ENCODE results near the gene TENM3. TPM values are rescaled to one million over a fixed set of nuclear protein-coding genes. Genes with fewer than 3 reads are reported as not detected.

TENM3 gene
- total and polyA plus RNA-seq, 3 donors from 2014 or later, result 10.9 to 42.7 (median 42.2) TPM

DNA sequence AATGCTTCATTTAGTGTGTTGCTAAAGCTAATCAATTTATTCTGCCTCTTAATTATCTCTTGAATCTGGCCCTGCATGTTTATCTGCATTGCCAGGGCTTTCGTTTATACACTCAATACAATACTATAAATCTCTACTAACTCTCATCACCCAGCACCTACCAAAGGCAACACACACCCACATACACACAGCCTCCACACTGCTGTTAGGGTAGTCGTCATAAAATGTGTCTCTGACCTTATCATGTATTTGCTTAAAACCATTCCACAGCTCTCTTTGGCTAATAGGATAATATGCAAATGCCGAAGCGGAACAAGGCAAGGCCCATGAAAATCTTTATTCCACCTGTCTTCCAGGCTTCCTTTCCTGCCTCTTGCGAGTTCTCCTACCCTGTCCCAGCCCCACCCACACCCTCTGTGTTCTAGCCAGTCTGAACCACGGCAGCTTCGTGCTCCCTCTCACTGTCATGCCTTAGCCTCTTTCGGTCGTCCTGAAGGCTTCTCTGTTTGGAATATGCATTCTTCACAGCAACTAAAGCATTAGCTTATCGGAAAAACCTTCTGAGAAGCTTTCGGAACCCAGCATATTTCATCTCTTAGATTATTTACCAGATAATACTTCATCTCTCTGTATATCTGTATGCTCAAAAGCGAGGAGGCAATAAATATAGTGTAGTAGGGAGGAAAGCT is 333.5 kb downstream of the TENM3 start:
- Histone ChIP-seq H3K9me3 (no peaks in the 10 kb centered on the region), H3K4me3 (no peak overlapping the region), H3K27ac (no peak overlapping the region), H3K4me1 (no peaks in the 10 kb centered on the region), H3K27me3 (no peaks in the 10 kb centered on the region), H3K36me3 (ENCODE audit: low read depth, missing control alignments) (no peaks in the 10 kb centered on the region)
- no peak for DNase-seq
- WGBS, 2 donors, result 79 to 80% methylated on average over 12 of the region's 12 CpGs
- intact Hi-C loops (cut with DNase I; ENCODE audit: low total_unique reads), result no loop called here
- no peak for TF ChIP-seq POLR2A (IDR thresholded peaks at IDR 0.05)
- TF ChIP-seq, protein P1, sequence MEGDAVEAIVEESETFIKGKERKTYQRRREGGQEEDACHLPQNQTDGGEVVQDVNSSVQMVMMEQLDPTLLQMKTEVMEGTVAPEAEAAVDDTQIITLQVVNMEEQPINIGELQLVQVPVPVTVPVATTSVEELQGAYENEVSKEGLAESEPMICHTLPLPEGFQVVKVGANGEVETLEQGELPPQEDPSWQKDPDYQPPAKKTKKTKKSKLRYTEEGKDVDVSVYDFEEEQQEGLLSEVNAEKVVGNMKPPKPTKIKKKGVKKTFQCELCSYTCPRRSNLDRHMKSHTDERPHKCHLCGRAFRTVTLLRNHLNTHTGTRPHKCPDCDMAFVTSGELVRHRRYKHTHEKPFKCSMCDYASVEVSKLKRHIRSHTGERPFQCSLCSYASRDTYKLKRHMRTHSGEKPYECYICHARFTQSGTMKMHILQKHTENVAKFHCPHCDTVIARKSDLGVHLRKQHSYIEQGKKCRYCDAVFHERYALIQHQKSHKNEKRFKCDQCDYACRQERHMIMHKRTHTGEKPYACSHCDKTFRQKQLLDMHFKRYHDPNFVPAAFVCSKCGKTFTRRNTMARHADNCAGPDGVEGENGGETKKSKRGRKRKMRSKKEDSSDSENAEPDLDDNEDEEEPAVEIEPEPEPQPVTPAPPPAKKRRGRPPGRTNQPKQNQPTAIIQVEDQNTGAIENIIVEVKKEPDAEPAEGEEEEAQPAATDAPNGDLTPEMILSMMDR (IDR thresholded peaks at IDR 0.05), result no peak

DNA sequence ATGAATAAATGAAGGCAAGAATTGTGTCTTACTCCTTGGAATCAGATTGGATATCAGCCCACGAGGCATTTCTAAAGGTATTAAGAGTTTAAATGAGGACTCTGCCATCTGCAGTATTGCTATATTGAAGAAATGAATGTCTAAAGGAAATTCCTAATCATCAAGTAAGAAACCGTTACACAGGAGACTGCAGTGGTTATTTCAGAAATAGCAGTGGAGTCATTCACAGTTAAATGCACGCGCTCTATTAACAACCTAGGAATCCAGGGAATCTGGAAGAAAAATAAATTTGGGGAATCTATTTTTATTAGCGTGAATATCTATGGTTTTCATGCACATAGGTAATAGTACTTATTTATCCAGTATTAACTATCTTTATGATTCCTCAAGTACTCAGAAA is 334.2 kb downstream of the TENM3 start:
- TF ChIP-seq, protein P1 (IDR thresholded peaks at IDR 0.05), result no peak
- no peak for TF ChIP-seq POLR2A (IDR thresholded peaks at IDR 0.05)
- DNase-seq, result no peak
- Histone ChIP-seq H3K4me3 (no peak overlapping the region), H3K4me1 (no peaks in the 10 kb centered on the region), H3K27me3 (no peaks in the 10 kb centered on the region), H3K27ac (no peak overlapping the region), H3K36me3 (ENCODE audit: low read depth, missing control alignments) (no peaks in the 10 kb centered on the region), H3K9me3 (no peaks in the 10 kb centered on the region)
- WGBS, 2 donors, result 72 to 92% methylated on average over 5 of the region's 5 CpGs
- intact Hi-C loops (cut with DNase I; ENCODE audit: low total_unique reads), result no loop called here

DNA sequence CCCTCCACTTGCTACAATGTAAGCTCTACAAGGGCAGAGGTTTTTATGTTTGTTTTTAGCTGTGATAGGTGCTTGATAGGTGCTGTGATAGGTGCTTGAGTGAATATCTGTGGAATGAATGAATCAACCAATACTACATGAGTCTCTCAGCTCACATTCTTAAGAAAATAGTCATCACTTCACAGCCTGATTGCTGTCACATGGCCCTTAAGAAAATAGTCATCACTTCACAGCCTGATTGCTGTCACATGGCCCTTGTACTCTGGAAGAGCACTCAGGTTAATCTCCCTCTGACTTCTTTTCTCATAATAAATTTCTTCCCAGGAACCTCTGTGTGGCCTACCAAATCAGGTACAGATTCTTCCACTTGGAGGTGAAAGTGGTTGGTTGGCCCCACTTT is 335.2 kb downstream of the TENM3 start:
- Histone ChIP-seq H3K4me1 (no peaks in the 10 kb centered on the region), H3K27me3 (no peaks in the 10 kb centered on the region), H3K27ac (no peak overlapping the region), H3K36me3 (ENCODE audit: low read depth, missing control alignments) (no peaks in the 10 kb centered on the region), H3K4me3 (no peak overlapping the region), H3K9me3 (no peaks in the 10 kb centered on the region)
- no peak for TF ChIP-seq POLR2A (IDR thresholded peaks at IDR 0.05)
- TF ChIP-seq, protein P1 (IDR thresholded peaks at IDR 0.05), result no peak
- intact Hi-C loops (cut with DNase I; ENCODE audit: low total_unique reads), result no loop called here
- DNase-seq, result no peak

DNA sequence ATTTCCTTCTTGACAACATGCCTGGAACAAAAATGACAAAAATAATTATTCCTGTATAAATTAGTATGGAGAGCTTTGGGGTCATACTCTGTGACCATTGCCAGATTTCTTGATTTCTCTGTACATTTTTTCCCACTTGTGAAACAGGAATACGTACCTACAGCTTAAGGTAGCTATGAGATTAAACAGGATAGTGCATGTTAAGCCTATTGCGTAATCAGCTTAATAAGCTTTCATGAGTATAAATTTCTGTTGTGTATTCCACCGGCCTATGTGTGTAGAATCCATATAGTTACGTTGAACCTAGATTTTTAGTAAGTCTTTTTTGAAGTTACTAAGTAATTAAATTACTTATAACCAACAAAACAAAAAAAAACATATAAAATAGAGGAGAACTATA is 339.0 kb downstream of the TENM3 start:
- no peaks in the 10 kb centered on the region for H3K27me3 ChIP-seq
- H3K4me1 ChIP-seq, result no peaks in the 10 kb centered on the region
- intact Hi-C loops (cut with DNase I; ENCODE audit: low total_unique reads), result no loop called here
- no peaks in the 10 kb centered on the region for H3K36me3 ChIP-seq (ENCODE audit: low read depth, missing control alignments)
- H3K9me3 ChIP-seq, result no peaks in the 10 kb centered on the region
- no peak overlapping the region for H3K27ac ChIP-seq
- WGBS, 2 donors, result 90 to 93% methylated on average over 4 of the region's 4 CpGs
- H3K4me3 ChIP-seq, result no peak overlapping the region
- DNase-seq, result no peak
- no peak for TF ChIP-seq POLR2A (IDR thresholded peaks at IDR 0.05)
- TF ChIP-seq, protein P1 (IDR thresholded peaks at IDR 0.05), result no peak

All from testis (tissue), 3 donors.